Activated CD8-positive, alpha-beta memory T cell treated with anti-CD3 and anti-CD28 coated beads, Interleukin-2, amount 50 U/mL, for 4 hours (primary cell): Measurements from ENCODE around the gene GPRC5B.

Source experiments
- DNase-seq: peaks from one replicate; pipeline ENCODE4 v3.0.0-alpha.2; 2020

Gene GPRC5B

DNA sequence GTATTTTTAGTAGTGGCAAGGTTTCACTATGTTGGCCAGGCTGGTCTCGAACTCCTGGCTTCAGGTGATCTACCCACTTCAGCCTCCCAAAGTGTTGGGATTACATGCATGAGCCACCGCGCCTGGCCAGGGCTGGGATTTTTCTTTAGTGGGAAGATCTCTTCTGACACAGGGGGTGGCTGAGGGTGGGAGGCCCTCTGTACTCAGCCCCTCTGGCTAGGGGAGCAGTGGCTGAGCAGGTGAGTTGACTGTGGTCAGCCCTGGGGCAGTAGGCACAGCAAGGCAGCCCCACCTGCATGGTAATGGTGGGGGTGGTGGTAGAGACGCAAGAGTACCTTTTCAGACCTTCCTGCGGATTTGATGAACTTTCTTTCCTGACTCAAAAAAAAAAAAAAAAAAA, 12.3 kb upstream of the GPRC5B start:
- DNase-seq, result no peak

DNA sequence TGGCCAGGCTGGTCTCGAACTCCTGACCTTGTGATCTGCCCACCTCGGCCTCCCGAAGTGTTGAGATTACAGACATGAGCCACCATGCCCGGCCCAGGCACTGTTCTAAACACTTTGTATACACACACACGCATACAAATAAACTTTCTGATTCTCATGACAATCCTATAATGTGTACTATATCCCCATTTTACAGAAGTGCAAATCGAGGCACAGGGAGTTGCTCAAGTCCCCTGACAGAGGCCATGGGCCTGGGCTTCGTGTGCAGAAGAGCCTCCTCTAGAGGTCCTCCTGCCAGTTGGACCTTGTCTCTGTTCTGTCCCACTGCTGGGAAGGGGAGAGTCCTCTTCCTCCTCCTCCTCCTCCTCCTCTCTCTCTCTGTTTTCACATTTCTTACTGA, 9.9 kb upstream of the GPRC5B start:
- DNase-seq, result no peak

- no peak for DNase-seq
These were observed 8.3 kb upstream of the GPRC5B start for GRCh38 chr16:19892902-19893301.

DNA sequence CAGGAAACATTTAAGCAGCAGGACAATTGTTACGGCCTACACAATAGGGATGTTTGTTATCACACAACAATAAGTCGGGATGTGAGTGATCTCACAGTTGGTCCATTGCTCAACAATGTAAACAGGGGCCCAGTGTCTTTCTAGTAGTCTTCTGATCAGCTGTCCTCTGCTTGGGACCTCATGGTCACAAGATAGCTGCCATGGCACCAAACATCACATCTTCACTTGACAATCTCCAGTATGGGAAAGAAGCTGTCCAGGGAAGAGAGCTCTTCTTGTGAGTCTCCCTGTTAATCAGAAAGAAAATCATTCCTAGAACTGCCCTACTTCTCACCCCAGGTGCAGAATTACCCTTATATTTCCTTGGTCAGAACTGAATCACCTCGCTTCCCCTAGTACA, 6.3 kb upstream of the GPRC5B start:
- DNase-seq, result no peak

- no peak for DNase-seq
These were observed 4.2 kb upstream of the GPRC5B start for GRCh38 chr16:19888834-19889233.

- peak; percentile 78 for DNase-seq
These were observed 1.7 kb upstream of the GPRC5B start for GRCh38 chr16:19886073-19886941.

DNA sequence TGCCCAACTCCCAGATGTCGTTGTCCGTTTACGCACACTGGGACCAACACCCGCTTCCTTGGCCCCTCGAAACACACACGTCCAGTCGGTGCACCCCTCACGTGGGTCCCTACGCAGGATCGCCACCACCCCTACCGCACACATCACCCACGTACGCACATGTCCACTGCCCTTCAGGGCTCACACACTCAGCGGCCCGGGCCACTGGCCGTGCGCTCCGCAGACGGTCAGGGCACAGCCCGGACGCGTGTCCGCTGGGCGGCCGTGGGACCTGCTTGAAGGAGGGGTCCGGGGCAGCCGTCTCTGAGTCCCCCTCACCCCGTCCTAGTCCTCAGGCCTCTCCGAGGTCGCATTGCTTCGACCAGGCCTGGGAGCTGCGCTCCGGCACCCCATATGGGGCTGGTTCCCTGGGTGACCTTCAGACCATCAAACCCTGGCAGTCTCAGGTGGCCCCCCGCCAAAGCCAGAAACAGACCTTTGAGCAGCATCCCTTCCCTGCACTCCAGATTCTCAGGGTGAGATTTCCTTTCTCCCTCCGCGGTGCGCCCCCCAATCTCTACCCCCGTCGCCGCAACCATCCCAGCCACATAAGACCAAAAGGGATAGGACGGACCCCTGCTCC, 914 bp upstream of the GPRC5B start:
- no peak for DNase-seq

GRCh38 chr16:19883966-19884485, 622 bp downstream of the GPRC5B start:
- peak; percentile 20 for DNase-seq

DNA sequence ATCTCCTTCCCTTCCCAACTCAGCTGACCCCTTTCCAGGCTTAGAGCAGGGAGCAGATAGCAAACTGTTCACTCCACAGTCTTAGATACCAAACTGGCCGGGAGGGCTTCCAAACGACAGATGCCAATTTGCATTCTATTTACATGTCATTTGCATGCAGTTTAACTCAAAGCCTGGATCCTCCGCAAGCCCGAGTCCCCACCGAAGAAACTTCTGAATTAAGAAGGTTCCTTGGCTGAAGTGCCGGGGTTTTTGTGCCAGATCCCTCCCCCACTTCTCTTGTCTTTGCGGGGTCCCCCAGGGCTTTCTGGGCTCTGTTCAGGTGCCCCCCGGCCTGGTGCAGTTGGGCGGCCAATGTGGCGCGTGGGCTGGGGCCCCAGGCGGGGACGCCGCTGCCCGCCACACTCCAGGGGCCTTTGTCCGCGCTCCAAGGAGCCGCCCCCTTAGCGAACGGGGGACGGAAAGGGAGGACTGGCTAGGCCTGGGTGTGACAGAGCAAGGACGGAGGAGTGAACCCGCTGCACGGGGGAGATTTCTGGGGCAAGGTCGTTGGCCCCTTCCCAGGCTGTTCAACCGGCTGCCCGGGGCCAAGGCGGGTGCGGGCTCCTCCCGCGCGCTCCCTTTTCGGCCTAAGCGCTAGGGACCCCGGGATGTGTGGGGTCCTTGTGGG, 1.2 kb downstream of the GPRC5B start:
- no peak for DNase-seq

GRCh38 chr16:19882646-19883045, 2.0 kb downstream of the GPRC5B start:
- no peak for DNase-seq

GRCh38 chr16:19882186-19882585, 2.5 kb downstream of the GPRC5B start:
- no peak for DNase-seq

DNA sequence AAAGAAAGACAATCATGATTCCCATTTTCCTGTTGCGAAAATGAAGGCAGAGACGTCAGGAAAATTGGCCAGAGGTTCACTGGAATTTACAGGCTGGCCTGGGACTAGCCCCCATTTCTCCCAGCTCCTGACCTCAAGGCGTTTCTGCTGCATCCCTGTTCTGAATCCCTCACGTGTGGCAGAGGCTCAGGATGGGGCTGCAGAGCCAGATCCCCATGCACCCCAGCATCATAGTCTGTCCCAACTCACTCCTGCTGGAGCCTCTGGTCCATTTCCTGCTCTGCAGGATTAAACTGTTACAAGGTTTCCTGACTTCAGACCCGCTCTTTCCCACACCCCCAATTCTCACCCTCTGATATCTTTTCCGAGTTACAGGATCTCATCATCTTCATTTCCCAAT, 2.9 kb downstream of the GPRC5B start:
- no peak for DNase-seq

- DNase-seq, result no peak
These were observed 3.6 kb downstream of the GPRC5B start for GRCh38 chr16:19881028-19881427.

DNA sequence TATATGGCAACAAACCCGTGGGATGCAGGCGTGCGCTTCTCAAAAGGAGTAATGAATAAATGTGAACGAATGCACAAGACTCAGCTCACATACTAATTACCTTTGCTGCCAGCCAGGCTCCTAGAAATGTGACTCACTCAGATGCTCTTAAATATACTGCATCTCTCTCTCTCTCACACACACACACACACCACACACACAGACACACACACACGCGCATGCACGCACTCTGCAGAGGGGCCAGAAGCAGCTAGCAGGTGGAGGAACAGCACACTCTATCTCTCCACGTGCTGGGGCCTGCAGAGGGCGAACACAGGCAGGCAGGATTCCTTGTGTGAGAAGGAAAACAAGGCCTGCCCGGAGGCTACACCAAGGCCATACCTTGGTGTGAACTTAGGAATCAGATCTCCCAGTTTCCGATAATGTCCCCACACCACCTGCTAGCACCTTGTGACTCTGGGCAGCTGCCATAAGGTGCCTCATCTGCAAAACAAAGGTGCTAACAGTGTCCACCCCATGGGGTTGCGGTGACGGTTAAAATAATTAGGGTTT, 5.3 kb downstream of the GPRC5B start:
- no peak for DNase-seq

DNA sequence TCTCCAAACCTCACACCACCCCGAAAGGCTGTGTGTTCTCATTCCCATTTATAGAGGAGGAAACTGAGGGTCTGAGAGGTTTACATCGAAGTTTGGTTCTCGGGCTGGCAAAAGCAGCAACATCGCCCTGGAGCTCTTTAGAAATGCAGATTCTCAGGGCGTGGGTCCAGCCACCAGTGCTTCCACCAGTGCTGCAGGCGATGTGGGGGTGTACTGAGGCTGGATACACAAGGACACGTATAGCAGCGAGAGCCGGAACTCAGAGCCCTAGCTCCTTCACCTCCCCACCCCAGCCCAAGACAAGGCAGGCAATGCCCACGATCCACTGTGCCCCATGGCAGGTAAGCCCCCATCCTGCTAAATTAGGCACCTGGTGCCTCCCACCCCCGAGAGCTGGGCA, 5.9 kb downstream of the GPRC5B start:
- DNase-seq, result no peak

DNA sequence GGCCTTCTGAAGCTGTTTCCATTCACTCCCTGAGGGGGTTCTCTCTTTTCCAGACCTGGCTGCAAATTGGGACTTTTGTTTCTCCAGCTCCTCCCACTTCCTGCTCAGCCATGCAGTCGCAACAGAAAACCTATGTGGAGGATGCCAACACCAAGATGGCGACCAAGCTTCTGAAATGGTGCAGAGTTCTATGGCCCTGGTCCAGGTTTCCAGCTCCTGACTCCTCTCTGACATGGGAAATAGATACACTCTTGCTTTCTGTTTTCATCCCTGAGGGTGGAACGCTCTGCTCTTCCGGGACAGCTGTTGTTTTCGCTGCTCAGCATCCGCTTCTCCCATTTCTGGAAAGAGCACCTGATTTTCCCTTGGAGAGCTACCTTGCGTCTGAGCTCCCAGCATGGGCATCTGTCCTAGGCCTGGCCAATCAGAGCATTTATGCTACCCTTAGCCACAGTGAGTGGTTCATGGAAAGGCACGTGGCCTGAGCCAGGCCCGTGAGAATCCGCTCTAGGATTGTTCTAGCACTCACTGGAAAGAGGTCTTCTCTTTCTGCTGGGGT, 8.1 kb downstream of the GPRC5B start:
- DNase-seq, result no peak

- DNase-seq, result no peak
These were observed 8.7 kb downstream of the GPRC5B start for GRCh38 chr16:19875900-19876299.

GRCh38 chr16:19874851-19875546, 9.6 kb downstream of the GPRC5B start:
- no peak for DNase-seq

DNA sequence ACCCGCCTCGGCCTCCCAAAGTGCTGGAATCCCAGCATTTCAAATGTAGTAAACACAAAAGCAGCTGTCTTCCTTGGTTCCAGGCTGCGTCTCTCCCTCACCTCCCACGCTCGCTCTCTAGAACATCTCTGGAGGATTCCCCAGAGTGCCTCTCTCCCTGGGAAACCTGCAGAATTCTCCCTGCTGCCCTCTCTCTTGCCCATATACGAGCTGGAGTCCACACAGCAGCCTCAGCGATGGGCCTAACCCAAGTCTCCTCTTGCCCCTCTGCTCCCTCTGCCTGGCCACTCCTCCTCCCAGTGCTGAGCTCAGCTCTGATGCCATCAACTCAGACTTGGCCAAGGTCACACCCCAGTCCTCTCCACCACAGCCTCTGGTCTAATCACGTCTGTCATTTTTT, 10.6 kb downstream of the GPRC5B start:
- no peak for DNase-seq

DNA sequence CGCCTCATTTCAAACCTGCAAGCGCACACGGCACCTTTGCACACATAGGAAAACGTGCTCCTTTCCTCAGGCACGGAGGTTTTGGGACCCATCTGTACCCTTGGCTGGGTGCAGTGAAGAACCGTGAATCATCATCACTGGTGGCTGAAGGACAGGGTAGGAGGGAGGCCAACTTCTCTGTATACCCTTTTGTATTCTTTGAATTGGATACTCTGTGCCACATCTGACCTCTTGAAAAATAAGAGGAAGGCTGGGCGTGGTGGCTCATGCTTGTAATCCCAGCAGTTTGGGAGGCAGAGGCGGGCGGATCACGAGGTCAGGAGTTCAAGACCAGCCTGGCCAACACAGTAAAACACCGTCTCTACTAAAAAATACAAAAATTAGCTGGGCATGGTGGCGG, 11.7 kb downstream of the GPRC5B start:
- DNase-seq, result no peak

DNA sequence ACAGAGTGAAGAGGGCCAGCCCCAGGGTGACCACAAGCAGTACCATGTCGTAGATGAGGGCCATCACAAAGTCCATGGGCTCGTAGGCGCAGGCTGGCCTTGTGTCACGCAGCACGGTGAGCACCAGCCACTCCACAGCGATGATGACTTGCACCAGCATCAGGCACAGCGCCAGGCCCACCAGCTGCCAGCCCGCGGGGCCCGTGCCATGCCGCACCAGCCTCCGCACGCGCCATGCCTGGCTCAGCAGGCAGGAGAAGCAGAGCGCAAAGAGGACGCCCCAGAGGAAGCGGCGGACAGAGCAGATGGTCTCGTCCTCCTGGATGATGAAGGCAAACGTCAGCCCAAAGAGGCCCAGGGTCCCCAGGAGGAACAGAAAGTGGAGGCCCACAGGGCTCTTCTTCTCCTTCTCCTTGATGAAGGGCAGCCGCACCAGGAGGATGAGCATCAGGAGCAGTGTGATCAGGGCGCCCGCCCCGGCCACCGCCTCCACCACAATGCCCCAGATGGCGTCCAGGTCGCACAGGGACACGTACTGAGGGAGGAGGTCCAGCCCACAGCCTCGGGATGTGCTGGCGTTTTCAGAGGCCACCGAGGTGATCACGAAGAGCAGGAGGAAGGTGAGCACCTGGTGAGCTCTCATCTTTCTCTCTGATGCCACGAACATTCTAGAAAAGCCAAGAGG, 12.3 kb downstream of the GPRC5B start:
- DNase-seq, result no peak

DNA sequence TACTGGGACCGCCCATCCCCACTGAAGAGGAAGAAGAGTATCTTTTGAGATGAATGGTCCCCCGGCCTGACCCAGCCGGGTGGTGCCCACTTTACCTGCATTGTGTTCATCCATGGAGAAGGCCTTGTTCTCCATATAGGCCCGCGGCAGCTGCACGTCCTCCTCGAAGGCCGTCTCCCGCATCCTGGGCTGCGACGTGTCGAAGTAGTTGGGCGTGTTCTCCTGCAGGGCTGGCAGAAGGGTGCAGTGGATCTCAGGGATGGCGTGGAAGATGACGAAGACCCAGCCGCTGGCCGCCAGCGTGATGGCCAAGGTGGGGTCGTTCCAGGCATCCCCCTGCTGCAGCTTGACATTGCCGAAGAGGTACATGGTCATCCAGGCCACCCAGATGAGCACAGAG, 12.9 kb downstream of the GPRC5B start:
- DNase-seq, result no peak
